ENCODE data around the gene TMEM61.
"Not testable (repeated sequence)": the region's sequence is repeated elsewhere in the genome, so short reads cannot be mapped to it uniquely, and the experiment has no call there.

Gene TMEM61

GRCh38 chr1:54959241-54959640 lies 21.2 kb upstream of the TMEM61 start:
- DNase-seq (ENCODE audit: extremely low read depth in 1 of 2, low read depth in 1 of 2), result no peak

- no peak for DNase-seq (ENCODE audit: extremely low read depth in 1 of 2, low read depth in 1 of 2)
Observed at GRCh38 chr1:54962612-54963395, 17.6 kb upstream of the TMEM61 start.

- DNase-seq (ENCODE audit: extremely low read depth in 1 of 2, low read depth in 1 of 2), result not testable (repeated sequence)
Observed at GRCh38 chr1:54963829-54964228, 16.6 kb upstream of the TMEM61 start.

- no peak for DNase-seq (ENCODE audit: extremely low read depth in 1 of 2, low read depth in 1 of 2)
Observed at GRCh38 chr1:54965624-54966340, 14.6 kb upstream of the TMEM61 start.

- DNase-seq (ENCODE audit: extremely low read depth in 1 of 2, low read depth in 1 of 2), result no peak
Observed at GRCh38 chr1:54967372-54967771, 13.1 kb upstream of the TMEM61 start.

GRCh38 chr1:54968551-54968950 lies 11.9 kb upstream of the TMEM61 start:
- DNase-seq (ENCODE audit: extremely low read depth in 1 of 2, low read depth in 1 of 2), result no peak

GRCh38 chr1:54969879-54970278 lies 10.5 kb upstream of the TMEM61 start:
- no peak for DNase-seq (ENCODE audit: extremely low read depth in 1 of 2, low read depth in 1 of 2)

- no peak for DNase-seq (ENCODE audit: extremely low read depth in 1 of 2, low read depth in 1 of 2)
Observed at GRCh38 chr1:54970901-54971300, 9.5 kb upstream of the TMEM61 start.

GRCh38 chr1:54971317-54971791 lies 9.1 kb upstream of the TMEM61 start:
- no peak for DNase-seq (ENCODE audit: extremely low read depth in 1 of 2, low read depth in 1 of 2)

- DNase-seq (ENCODE audit: extremely low read depth in 1 of 2, low read depth in 1 of 2), result no peak
Observed at GRCh38 chr1:54972436-54972835, 8.0 kb upstream of the TMEM61 start.

GRCh38 chr1:54973205-54973921 lies 7.1 kb upstream of the TMEM61 start:
- DNase-seq (ENCODE audit: extremely low read depth in 1 of 2, low read depth in 1 of 2), result no peak

- DNase-seq (ENCODE audit: extremely low read depth in 1 of 2, low read depth in 1 of 2), result no peak
Observed at GRCh38 chr1:54975356-54976108, 4.9 kb upstream of the TMEM61 start.

GRCh38 chr1:54976747-54977146 lies 3.7 kb upstream of the TMEM61 start:
- no peak for DNase-seq (ENCODE audit: extremely low read depth in 1 of 2, low read depth in 1 of 2)

GRCh38 chr1:54977533-54978297 lies 2.7 kb upstream of the TMEM61 start:
- DNase-seq (ENCODE audit: extremely low read depth in 1 of 2, low read depth in 1 of 2), result no peak

- DNase-seq (ENCODE audit: extremely low read depth in 1 of 2, low read depth in 1 of 2), result no peak
Observed at GRCh38 chr1:54978528-54979326, 1.7 kb upstream of the TMEM61 start.

- no peak for DNase-seq (ENCODE audit: extremely low read depth in 1 of 2, low read depth in 1 of 2)
Observed at GRCh38 chr1:54979327-54979891, 1.0 kb upstream of the TMEM61 start.

- DNase-seq (ENCODE audit: extremely low read depth in 1 of 2, low read depth in 1 of 2), result no peak
Observed at GRCh38 chr1:54980046-54980527, 341 bp upstream of the TMEM61 start.

- no peak for DNase-seq (ENCODE audit: extremely low read depth in 1 of 2, low read depth in 1 of 2)
Observed at GRCh38 chr1:54981466-54981865, 1.0 kb downstream of the TMEM61 start.

- no peak for DNase-seq (ENCODE audit: extremely low read depth in 1 of 2, low read depth in 1 of 2)
Observed at GRCh38 chr1:54982739-54983138, 2.3 kb downstream of the TMEM61 start.
